GM18951 (cell line): ENCODE measurements around the gene GCH1.
"Not testable (repeated sequence)": the region's sequence is repeated elsewhere in the genome, so short reads cannot be mapped to it uniquely, and the experiment has no call there.

ENCODE experiments used
- POLR2A ChIP-seq: IDR thresholded peaks from 4 replicates; pipeline ENCODE4 v1.6.1; 2011; ENCODE audit warnings: mild to moderate bottlenecking; ENCODE audit not compliant: insufficient read length, insufficient read depth; ENCODE audit errors: extremely low read depth
- in situ Hi-C: fragments of 300-500 bp; cut with MboI; formaldehyde crosslinking; loops from one replicate; pipeline ENCODE4 v1.12.0; 2022; ENCODE audit warnings: low sequenced_read_pairs, mixed read lengths, inconsistent platforms; ENCODE audit not compliant: unreplicated experiment

Gene GCH1

GRCh38 chr14:54895683-54896082 lies 6.9 kb downstream of the GCH1 start:
- no peak for TF ChIP-seq POLR2A

GRCh38 chr14:54894995-54895394 lies 7.6 kb downstream of the GCH1 start:
- in situ Hi-C loops, result no loop called here
- TF ChIP-seq POLR2A, result no peak

More at GRCh38 chr14:54895683-54896082, 6.9 kb downstream of the GCH1 start:
- in situ Hi-C loops, result no loop called here

DNA sequence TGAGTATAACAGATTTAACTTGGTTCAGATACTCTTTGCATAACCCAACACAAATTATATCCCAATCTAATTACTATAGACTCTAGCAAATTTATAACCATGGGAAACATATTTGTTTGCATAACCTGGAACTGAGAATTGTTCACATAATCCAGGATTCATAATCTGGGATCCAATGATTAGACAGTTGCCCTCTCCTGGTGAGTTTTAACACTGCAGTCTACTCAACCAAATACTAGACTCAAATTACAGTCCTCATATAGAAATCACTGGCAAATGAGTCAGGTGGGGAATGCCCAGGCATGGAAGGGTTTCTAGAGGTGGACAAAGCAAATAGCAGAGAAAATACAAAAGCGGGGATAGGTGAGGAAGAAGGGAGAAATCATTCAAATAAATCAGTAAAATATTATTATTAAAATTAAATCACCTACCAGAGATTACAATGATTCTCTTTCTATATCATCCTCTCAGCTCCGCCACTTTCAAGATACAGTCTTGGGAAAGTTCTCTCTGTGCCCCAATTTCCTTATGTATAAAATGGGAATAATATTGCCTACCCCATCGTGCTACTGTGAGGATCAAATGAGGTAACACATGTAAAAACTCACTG lies 9.4 kb downstream of the GCH1 start:
- in situ Hi-C loops, result no loop called here
- no peak for TF ChIP-seq POLR2A

DNA sequence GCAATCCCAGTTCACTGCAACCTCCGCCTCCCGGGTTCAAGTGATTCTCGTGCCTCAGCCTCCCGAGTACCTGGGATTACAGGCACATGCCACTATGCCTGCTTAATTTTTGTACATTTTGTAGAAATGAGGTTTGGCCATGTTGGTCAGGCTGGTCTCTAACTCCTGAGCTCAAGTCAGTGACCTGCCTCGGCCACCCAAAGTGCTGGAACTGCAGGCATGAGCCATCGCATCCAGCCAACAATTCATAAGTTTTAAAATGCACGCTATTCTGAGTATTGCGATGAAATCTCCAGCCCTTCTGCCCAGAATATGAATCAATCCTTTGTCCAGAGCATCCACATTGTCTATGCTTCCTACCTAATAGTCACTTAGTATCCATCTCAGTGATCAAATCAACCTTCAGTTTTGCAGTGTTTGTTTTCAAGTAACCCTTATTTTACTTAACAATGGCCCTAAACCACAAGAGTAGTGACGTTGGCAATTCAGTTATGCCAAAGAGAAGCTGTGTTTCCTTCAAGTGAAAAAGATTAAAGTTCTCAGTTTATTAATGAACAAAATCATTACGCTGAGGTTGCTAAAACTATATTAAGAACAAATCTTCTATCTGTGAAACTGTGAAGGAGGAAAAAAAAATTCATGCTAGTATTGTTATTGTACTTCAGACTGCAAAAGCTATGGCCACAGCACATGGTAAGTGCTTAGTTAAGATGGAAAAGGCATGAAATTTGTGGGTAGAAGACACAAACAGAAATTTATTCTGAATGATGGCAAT lies 11.0 kb downstream of the GCH1 start:
- no peak for TF ChIP-seq POLR2A
- in situ Hi-C loops, result no loop called here

DNA sequence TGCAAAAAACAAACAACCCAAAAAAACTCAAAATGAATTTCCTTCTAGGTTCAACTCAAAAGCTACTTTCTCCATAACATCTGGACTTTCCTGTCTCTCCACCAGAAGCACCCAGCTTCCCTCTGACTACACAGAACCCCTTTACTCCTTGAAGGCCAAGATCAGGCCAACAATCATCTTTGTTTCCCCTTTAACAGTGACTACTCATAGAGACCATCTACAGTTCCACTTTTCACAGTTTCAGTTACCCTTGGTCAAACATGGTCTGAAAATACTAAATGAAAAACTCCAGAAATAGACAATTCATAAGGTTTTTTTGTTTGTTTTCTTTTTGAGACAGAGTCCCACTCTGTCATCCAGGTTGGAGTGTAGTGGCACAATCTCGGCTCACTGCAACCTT lies 11.8 kb downstream of the GCH1 start:
- in situ Hi-C loops, result no loop called here
- no peak for TF ChIP-seq POLR2A

DNA sequence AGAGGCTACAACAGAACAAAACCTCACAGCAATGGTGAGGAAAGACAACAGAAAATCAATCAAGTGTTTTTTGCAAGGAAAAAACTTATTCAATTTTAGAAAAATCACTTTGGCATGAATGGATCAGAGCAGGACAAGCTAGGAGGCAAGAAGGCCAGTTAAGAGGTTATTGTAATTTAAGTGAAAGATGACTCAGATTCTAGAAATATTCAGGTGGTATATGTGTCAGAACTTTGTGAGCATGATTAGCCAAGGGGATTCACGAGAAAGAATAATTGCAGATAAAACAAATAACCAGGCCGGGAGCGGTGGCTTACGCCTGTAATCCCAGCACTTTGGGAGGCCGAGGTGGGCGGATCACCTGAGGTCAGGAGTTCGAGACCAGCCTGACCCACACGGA lies 12.7 kb downstream of the GCH1 start:
- no peak for TF ChIP-seq POLR2A
- in situ Hi-C loops, result no loop called here

DNA sequence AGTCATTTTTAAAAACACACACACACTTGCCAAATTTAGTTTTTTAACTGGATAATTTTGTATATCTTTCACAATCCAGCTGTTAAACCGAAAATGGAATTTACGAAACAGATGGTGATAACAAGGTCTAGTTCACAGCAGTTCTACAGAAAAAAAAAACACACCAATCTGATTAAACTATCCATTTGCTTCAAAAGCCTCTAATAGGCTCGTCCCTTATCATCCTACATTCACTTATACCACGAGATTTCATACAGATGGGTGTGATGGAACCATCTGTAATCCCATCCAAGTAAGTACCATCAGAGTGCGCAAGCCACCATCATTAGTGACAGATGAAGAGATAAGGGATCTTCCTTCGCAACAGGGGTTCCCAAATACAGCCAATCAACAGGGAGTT lies 20.1 kb downstream of the GCH1 start:
- in situ Hi-C loops, result no loop called here

DNA sequence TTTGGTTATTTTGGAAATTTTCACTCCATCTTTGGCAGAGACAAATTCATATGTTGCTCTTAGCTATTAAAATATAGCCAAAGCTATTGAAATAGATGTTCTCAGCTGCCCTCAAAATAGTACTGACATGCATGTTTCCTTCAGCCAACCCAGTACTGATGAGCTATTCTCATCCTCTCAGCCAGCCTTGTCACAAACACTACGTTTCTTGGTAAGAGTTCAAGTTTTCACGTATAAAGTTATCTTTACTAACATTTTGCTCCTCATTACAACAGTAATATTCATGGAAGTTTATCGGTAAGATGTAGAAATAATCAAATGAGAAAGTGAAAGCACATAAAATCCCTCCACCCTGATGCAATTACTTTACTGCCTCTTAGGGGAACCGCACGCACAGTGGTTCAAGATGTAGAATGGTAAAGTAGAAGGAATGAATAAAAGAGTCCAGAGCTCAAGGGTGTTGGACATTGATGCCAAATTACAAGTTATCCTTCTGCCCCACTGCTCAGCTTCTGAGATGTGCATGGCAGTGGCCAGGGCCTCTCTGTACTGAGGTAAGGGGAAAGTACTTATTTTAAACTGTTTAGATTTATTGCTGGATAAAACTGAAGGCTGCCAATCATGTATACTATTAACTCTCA lies 20.7 kb downstream of the GCH1 start:
- TF ChIP-seq POLR2A, result no peak
- in situ Hi-C loops, result no loop called here

More for the DNA sequence above, 20.1 kb downstream of the GCH1 start:
- TF ChIP-seq POLR2A, result no peak

- TF ChIP-seq POLR2A, result no peak
- in situ Hi-C loops, result no loop called here
These were observed 21.3 kb downstream of the GCH1 start for GRCh38 chr14:54881235-54881760.

DNA sequence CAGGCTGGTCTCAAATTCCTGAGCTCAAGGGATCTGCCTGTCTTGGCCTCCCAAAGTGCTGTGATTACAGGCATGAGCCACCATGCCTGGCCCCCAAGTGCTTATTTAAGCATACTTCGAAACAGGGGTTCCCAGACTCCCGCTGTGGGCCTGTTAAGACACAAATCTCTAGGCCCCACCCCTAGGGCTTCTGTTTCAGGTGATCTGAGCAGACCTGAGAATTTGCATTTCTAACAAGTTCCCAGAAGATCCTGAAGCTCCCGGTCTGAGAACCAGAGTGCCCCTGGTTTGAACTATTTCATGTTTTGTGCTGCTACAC lies 25.0 kb downstream of the GCH1 start:
- in situ Hi-C loops, result no loop called here
- no peak for TF ChIP-seq POLR2A

- in situ Hi-C loops, result no loop called here
- TF ChIP-seq POLR2A, result no peak
These were observed 25.5 kb downstream of the GCH1 start for GRCh38 chr14:54877015-54877702.

- in situ Hi-C loops, result not testable (repeated sequence)
These were observed 27.0 kb downstream of the GCH1 start for GRCh38 chr14:54875648-54876047.

DNA sequence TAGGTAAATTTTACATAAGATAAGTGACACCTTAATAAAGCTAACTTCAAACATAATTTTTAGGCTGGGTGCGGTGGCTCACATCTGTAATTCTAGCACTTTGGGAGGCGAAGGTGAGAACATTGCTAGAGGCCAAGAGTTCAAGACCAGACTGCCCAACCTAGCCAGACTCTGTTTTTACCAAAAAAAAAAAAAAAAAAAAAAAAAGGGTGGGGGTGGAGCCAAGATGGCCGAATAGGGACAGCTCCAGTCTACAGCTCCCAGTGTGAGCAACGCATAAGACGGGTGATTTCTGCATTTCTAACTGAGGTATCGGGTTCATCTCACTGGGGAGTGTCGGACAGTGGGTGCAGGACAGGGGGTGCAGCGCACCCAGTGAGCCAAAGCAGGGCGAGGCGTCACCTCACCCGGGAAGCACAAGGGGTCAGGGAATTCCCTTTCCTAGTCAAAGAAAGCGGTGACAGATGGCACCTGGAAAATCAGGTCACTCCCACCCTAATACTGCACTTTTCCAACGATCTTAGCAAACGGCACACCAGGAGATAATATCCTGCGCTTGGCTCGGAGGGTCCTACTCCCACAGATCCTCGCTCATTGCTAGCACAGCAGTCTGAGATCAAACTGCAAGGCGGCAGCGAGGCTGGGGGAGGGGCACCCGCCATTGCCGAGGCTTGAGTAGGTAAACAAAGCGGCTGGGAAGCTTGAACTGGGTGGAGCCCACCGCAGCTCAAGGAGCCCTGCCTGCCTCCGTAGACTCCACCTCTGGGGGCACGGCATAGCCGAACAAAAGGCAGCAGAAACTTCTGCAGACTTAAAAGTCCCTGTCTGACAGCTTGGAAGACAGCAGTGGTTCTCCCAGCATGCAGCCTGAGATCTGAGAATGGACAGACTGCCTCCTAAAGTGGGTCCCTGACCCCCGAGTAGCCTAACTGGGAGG lies 32.2 kb downstream of the GCH1 start:
- in situ Hi-C loops, result not testable (repeated sequence)

- in situ Hi-C loops, result no loop called here
- no peak for TF ChIP-seq POLR2A
These were observed 35.6 kb downstream of the GCH1 start for GRCh38 chr14:54867011-54867410.
